GM12891 (cell line): ENCODE measurements around the gene NT5C.
A peak's percentile ranks its signal among the peaks of the same experiment; 100 is the strongest.

Experiments
- DNase-seq: peaks from one replicate; pipeline ENCODE4 v3.0.0; 2011; ENCODE audit warnings: low spot score; ENCODE audit not compliant: insufficient read length
- FAIRE-seq: peaks from 2 replicates; lab custom pipeline; 2011; peaks lifted over from hg19 to GRCh38; lab: Jason Lieb, UNC
- PAX5 ChIP-seq: IDR thresholded peaks from 2 replicates; pipeline ENCODE4 v1.6.1; 2011; ENCODE audit warnings: low read length, moderate library complexity, mild to moderate bottlenecking; ENCODE audit not compliant: insufficient read depth, severe bottlenecking
- POLR2A ChIP-seq: IDR thresholded peaks from 2 replicates; pipeline ENCODE4 v1.6.1; 2011; ENCODE audit warnings: low read depth, low read length, control low read depth
- POLR2AphosphoS5 ChIP-seq: IDR thresholded peaks from 2 replicates; pipeline ENCODE4 v1.6.1; 2011; ENCODE audit warnings: low read depth, low read length, control low read depth
- POU2F2 ChIP-seq: IDR thresholded peaks from 2 replicates; pipeline ENCODE4 v1.6.1; 2011; ENCODE audit warnings: low read depth, mild to moderate bottlenecking, control low read depth, low read length, moderate library complexity
- SPI1 ChIP-seq: IDR thresholded peaks from 2 replicates; pipeline ENCODE4 v1.6.1; 2011; ENCODE audit warnings: low read depth, low read length, control low read depth
- TAF1 ChIP-seq: IDR thresholded peaks from 2 replicates; pipeline ENCODE4 v1.6.1; 2011; ENCODE audit warnings: low read depth, low read length, control low read depth

NT5C gene

DNA sequence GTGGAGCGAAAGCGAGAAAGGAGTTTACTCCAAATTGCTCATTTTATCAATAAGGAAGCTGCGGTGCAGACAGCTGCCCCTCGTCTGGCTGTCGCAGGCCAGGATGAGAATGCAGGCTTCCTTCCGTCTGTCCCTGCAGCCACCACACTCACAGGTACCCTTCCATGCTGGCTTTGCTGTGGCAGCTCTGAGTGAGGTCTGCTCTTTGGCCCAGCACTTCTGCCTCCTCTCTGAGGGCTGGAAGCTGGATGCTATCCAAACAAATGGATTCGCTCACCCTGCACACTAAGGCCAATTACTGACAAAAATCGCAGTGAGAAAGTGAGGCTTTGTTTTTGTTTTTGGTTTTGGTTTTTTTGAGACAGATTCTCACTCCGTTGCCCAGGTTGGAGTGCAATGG lies 14.8 kb downstream of the NT5C start:
- DNase-seq, result no peak
- FAIRE-seq, result no peak
- no peak for TF ChIP-seq POLR2AphosphoS5
- TF ChIP-seq TAF1, result no peak
- TF ChIP-seq PAX5, result no peak
- no peak for TF ChIP-seq POU2F2
- TF ChIP-seq SPI1, result no peak
- TF ChIP-seq POLR2A, result no peak

DNA sequence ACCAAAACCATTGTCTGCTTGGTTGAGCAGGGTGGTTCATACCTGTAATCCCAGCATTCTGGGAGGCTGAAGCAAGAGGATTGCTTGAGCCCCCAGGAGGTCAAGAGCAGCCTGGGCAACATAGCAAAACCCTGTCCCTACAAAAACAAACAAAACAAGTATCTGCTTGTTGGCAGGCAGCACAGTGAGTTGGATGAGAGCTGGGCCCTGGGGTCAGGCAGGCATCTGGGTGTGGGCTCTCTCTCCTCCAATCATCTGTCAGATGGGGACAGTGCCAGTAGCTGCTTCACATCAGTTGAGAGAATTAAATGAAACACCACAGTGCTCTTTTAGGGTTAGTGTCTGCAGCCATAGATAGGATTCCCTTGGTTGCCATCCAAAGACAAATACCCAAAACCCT lies 16.0 kb downstream of the NT5C start:
- TF ChIP-seq SPI1 (no peak), POLR2A (no peak), POU2F2 (no peak), PAX5 (no peak), POLR2AphosphoS5 (no peak), TAF1 (no peak)
- DNase-seq, result no peak
- no peak for FAIRE-seq

DNA sequence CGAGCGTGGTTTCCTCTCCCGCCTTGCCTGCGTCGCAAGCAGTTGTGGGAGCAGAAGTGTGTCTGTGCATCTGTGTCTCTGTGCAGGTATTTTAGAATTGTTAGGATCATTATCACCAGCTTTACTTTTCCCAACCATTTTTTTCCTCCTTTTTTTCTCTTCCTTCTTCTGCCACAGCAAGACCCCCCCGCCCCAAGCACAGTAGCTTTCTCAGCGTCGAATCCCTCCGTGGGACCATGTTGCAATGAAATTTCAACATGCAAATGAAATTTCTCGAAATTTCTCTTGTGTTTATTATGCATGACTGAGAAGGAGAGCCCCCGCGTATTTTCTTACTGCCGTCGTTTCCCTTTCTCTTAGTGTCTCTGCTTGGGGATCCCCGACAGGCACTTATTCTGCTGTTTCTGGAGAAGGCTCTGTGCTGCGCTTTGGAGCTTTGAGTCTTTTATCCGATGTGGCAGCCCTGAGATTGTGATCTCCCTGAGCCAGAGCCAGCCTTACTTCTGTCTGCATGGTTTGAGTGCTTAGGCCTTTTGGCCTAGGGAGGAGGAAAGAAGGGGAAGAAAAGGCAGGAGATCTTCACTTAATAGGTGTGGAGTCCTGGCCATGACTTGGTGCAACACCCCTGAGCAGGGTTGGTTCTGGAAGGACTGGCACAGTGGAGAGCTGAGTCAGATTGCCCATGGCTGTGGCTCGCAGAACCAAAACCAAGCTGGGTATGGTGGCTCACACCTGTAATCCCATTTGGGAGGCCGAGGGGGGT lies 16.8 kb downstream of the NT5C start:
- FAIRE-seq (peak; percentile 23), DNase-seq (no peak)
- TF ChIP-seq POU2F2 (peak; percentile 74; the same call in 1 of the 2 replicates), POLR2AphosphoS5 (no peak), SPI1 (no peak), PAX5 (peak; percentile 53), TAF1 (0 out of 2 replicates have a peak, but pooled peaks have one; percentile 7), POLR2A (no peak)

DNA sequence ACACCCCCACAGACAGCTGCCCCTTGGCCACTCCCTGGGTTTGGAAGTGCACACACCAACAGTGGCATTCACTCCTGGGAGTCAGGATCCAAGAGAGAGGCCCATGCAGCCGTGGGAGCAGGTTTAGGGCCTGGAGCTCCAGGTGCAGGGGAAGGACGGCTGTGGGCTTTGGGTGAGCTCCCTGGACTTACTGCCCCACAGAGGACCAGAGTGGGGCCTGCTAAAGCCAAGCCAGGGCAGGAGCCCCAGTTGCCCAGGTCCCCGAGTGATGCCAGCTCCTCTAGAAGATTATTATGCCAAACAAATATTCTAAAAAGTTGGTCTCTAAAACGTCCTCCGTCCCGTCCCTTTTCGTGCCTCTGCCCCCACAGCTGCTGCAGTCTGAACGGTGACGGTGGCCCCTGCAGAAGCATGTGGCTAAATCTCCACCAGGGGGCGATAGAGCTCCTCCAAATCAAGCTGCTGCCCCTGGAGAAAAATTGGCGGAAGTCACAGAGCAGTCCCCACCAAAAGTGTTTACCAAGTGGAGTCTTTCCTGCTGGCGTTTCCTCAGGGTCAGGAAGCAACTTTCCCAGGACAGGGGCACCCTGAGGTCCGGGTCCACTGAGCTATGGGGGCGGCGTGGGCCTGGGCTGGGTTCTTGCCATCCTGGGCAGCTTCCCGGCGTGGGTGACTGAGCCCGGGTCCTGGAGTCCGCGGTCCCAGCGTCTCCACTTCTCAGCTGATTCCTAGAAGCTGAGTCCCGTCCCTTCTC lies 17.6 kb downstream of the NT5C start:
- FAIRE-seq, result peak; percentile 84
- peak; percentile 35; the same call in 1 of the 2 replicates for TF ChIP-seq SPI1
- TF ChIP-seq POU2F2, result 0 out of 2 replicates have a peak, but pooled peaks have one; percentile 40
- no peak for TF ChIP-seq PAX5
- DNase-seq, result peak; percentile 75

DNA sequence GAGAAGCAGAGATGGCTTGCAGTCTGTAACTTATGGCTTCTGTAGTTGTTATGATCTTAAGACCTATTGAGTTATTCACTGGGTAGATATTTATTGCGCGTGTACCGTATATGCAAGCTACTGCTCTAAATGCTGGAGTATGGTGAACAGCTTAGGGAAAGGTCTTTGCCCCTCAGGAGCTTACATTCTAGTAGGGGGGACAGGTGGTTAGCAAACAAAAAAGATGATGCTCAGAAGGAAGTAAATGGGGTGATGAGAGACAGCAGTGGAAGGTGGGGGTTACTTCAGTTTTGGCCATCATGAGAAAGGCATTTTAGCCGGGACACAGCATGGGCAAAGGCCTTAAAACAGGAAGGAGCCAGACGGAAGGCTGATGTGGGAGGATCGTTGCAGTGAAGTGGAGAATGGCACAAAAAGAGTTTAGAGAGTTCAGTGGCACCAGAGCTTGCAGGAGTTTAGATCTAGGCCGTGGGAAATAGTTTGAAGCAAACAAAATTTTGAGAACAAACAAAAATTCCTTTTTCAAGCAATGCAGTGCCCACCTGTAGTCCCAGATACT lies 19.7 kb downstream of the NT5C start:
- FAIRE-seq, result no peak
- TF ChIP-seq SPI1 (no peak), PAX5 (no peak), POLR2AphosphoS5 (no peak), POU2F2 (no peak), POLR2A (no peak), TAF1 (no peak)
- no peak for DNase-seq

DNA sequence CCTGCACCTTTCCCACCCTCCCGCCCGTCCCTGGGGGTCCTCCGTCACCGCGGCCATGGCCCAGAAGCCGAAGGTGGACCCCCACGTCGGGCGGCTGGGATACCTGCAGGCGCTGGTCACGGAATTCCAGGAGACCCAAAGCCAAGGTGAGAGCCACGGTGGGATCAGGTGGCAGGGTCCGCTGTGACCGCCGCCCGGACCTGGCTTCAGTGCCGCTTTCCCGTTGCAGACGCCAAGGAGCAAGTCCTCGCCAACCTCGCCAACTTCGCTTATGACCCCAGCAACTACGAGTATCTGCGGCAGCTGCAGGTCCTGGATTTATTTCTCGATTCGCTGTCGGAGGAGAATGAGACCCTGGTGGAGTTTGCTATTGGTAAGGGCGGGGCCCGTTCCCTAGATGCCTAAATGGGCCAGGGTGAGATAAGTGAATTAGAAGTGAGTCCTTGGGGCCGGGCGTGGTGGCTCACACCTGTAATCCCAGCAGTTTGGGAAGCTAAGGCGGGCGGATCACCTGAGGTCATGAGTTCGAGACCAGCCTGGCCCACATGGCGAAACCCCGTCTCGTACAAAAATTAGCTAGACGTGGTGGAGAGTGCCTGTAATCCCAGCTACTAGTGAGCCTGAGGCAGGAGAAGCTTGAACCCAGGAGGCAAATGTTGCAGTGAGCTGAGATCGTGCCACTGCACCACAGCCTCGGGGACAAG lies 21.2 kb downstream of the NT5C start:
- TF ChIP-seq TAF1 (no peak), SPI1 (no peak), POLR2A (no peak), POLR2AphosphoS5 (no peak), PAX5 (no peak), POU2F2 (no peak)
- FAIRE-seq, result peak; percentile 41
- DNase-seq, result no peak

DNA sequence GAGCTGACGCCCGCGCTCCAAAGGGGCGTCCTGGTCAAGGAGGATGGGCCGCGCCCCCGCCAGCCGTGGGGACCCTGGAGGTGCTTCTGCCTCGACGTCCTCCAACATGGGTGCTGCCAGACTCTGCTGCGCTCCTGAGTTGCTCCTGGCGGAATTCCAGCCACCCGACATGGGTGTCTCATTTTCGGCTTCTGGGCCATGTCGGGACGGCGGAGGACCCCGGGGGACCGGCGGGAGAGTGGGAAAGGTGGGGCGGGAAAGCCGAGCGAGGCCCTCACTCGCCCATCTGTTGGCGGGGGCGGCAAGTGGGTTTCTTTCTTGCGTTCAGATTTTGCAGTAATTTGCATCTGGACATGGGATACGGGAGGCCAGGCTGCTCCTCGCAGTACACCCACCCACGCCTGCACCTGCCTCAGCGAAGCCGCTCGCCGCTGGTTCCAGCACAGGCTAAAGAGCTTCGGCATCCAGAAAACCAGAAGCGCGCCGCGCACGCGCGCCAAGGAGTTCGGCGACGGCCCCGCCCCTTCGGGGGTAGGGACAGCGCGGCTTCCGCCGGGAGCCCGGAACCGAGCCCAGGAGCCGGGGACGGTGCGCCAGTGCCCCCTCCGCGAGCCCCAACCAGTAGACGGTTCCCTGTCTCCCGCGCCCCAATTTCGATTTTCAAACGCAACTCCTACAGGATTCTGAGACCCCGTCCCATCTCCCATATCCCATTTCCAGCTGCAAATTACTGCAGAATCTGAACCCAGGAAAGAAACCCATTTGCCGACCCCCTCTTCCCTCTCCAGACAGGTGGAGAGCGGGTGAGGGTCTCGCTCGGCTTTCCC lies 21.9 kb downstream of the NT5C start, which contains the start of gene ARMC7:
Gene ARMC7, plus strand, starts transcription at position 563 of the 827 bp plus-strand sequence. CDS start 320 bp downstream, outside the sequence.
- DNase-seq (peak; percentile 98), FAIRE-seq (peak; percentile 93)
- TF ChIP-seq POLR2AphosphoS5 (peak; percentile 76; the same call in 1 of the 2 replicates), POLR2A (peak; percentile 77), TAF1 (peak; percentile 55; the same call in 1 of the 2 replicates), POU2F2 (0 out of 2 replicates have a peak, but pooled peaks have one; percentile 24), PAX5 (no peak), SPI1 (no peak)

DNA sequence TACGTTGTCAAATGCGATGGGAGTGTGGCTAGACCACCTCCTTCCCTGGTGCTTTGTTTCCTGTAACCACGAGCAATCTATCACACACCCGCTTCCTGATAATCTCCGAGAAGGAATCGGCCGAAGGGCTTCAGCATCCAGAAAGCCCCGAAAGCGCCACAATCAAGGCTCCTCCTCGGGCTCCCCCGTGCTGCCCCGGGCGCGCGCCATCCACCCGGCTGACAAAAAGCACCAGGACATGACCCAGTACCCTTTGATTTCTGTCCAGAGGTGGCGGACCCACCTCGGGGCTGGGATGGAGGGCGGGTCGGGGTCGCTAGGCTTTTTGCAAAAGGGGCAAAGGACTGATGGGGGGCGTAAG lies 22.5 kb downstream of the NT5C start:
- TF ChIP-seq POLR2A (no peak), POU2F2 (no peak), SPI1 (no peak), TAF1 (no peak), POLR2AphosphoS5 (no peak), PAX5 (no peak)
- no peak for FAIRE-seq
- DNase-seq, result no peak

DNA sequence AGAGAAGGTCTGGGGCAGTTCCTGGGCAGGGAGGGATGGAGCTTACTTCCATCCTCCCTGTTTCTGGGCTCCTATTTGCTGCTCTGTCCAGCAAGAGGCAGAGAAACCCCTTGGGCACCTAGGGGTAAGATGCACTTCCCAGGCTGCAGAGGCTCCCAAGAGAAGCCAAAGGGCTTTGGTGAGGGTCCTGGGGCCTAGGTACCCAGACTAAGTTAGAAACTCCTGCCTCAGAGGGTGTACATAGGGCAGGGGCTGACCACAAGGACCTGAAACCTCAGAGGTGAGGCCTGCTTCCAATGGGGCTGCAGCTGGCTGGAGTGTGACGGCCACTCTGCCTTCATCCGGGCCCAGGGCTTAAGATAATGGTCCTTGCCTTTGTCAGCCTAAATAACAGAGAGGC lies 23.3 kb downstream of the NT5C start:
- DNase-seq (no peak), FAIRE-seq (no peak)
- TF ChIP-seq POLR2A (no peak), POU2F2 (no peak), SPI1 (no peak), POLR2AphosphoS5 (no peak), TAF1 (no peak), PAX5 (no peak)
